ENCODE results near the gene TDRD6. TPM values are rescaled to one million over a fixed set of nuclear protein-coding genes. Genes with fewer than 3 reads are reported as not detected.
A peak's percentile ranks its signal among the peaks of the same experiment; 100 is the strongest.

The TDRD6 gene
- total and polyA plus RNA-seq, 8 donors: 0.48 to 1.5 (median 0.89) TPM; not detected in 5

DNA sequence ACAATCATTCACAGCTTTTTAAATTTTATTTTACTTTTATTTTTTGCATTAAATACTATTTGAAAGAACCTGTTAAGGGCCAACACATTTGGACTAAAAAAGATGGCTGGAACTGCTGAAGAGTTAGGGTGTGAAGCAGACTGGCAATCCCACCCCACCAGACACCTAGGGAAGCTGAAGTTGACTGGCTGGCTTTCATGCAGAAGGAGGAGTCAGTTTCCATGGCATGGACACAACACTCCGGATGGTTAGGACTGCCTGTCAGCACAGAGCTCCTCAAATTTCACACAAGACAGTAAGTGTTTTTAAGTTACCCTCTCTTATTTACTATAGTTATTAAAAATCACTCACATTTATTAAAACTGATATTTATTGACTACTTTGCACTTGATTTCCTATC is 59.0 kb downstream of the TDRD6 start, which contains the start of gene ANKRD66:
Gene ANKRD66, plus strand, starts transcription at position 238 of the 400 bp plus-strand sequence. CDS start 5,016 bp downstream, outside the sequence.
- no peak within 1 kb of the TSS for H3K4me3 ChIP-seq
- no peaks in the 10 kb centered on the region for H3K36me3 ChIP-seq
- WGBS, 5 donors: 52 to 84% (median 67%) methylated on average over 1 of the region's 1 CpG
- no peaks in the 10 kb centered on the region for H3K9me3 ChIP-seq
- intact Hi-C loops (cut with DNase I; ENCODE audit: low total_unique reads): no loop called here
- H3K4me1 ChIP-seq: no peaks in the 10 kb centered on the region
- no peaks in the 10 kb centered on the region for H3K27me3 ChIP-seq
- peak in 1 of 2 donors; percentile 14 for DNase-seq
- no peak for TF ChIP-seq EP300 (IDR thresholded peaks at IDR 0.05)
- TF ChIP-seq, protein P1, sequence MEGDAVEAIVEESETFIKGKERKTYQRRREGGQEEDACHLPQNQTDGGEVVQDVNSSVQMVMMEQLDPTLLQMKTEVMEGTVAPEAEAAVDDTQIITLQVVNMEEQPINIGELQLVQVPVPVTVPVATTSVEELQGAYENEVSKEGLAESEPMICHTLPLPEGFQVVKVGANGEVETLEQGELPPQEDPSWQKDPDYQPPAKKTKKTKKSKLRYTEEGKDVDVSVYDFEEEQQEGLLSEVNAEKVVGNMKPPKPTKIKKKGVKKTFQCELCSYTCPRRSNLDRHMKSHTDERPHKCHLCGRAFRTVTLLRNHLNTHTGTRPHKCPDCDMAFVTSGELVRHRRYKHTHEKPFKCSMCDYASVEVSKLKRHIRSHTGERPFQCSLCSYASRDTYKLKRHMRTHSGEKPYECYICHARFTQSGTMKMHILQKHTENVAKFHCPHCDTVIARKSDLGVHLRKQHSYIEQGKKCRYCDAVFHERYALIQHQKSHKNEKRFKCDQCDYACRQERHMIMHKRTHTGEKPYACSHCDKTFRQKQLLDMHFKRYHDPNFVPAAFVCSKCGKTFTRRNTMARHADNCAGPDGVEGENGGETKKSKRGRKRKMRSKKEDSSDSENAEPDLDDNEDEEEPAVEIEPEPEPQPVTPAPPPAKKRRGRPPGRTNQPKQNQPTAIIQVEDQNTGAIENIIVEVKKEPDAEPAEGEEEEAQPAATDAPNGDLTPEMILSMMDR (IDR thresholded peaks at IDR 0.05): no peak
- no peak for TF ChIP-seq POLR2AphosphoS5 (IDR thresholded peaks at IDR 0.05)
- TF ChIP-seq POLR2A (IDR thresholded peaks at IDR 0.05): no peak
- H3K27ac ChIP-seq: no peak within 1 kb of the TSS

DNA sequence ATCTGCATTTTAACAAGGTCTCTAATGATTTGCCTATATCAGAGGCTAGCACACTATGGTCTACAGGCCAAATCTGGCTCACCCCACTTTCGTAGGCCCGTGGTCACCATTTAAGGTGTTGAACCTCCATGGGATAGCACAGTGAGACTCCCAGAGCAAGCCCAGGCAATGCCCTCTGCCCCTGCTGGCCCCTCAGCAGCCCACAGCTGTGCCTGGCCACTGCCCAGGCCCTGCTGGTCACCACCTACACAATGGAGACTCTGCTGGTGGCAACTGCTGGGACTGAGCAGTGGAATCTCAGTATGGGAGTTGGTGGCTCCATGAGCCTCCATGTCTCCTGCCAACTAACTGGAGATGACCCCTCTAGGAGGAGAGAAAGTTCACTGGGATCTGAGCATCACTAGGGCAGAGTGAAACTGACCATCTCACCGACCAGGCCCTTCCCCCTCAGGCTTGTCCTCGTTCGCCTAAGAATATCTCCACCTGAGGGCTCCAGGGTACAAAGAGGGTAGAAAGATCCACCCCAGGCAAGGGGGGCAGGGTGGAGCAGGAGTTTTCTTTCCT is 61.3 kb downstream of the TDRD6 start:
- Histone ChIP-seq H3K4me1 (no peaks in the 10 kb centered on the region), H3K36me3 (no peaks in the 10 kb centered on the region), H3K9me3 (no peaks in the 10 kb centered on the region), H3K27ac (no peak overlapping the region), H3K4me3 (no peak overlapping the region), H3K27me3 (no peaks in the 10 kb centered on the region)
- DNase-seq: no peak
- intact Hi-C loops (cut with DNase I; ENCODE audit: low total_unique reads): no loop called here
- TF ChIP-seq, protein P1 (IDR thresholded peaks at IDR 0.05): no peak
- TF ChIP-seq EP300 (IDR thresholded peaks at IDR 0.05): no peak
- TF ChIP-seq POLR2A (IDR thresholded peaks at IDR 0.05): no peak
- no peak for TF ChIP-seq POLR2AphosphoS5 (IDR thresholded peaks at IDR 0.05)
- 90 to 97% (median 92%) methylated on average over 5 of the region's 5 CpGs for WGBS, 5 donors

DNA sequence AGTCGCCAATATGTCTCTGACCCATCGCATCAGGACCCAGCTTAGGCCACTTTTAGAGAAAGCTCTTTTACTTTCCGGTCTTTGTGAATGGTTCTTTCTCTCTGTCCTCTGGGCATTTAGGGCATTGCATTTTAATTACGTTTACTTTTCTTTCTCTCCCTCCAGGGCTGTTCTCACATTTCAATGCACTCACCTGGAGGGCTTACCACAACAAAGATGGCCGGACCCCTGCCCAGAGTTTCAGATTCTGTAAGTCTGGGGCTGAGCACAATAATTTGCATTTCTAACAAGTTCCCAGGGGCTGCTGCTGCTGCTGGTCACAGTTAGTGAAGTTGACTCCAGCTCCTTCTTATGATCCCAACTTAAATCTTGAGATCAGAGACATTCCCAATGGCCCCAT is 62.0 kb downstream of the TDRD6 start:
- no peak overlapping the region for H3K4me3 ChIP-seq
- DNase-seq: no peak
- no peaks in the 10 kb centered on the region for H3K27me3 ChIP-seq
- intact Hi-C loops (cut with DNase I; ENCODE audit: low total_unique reads): no loop called here
- H3K9me3 ChIP-seq: no peaks in the 10 kb centered on the region
- no peaks in the 10 kb centered on the region for H3K36me3 ChIP-seq
- 72 to 76% (median 74%) methylated on average over 5 of the region's 5 CpGs for WGBS, 5 donors
- no peak overlapping the region for H3K27ac ChIP-seq
- no peaks in the 10 kb centered on the region for H3K4me1 ChIP-seq
- TF ChIP-seq EP300 (IDR thresholded peaks at IDR 0.05) (no peak), POLR2AphosphoS5 (IDR thresholded peaks at IDR 0.05) (no peak), POLR2A (IDR thresholded peaks at IDR 0.05) (no peak)
- TF ChIP-seq, protein P1 (IDR thresholded peaks at IDR 0.05): no peak

DNA sequence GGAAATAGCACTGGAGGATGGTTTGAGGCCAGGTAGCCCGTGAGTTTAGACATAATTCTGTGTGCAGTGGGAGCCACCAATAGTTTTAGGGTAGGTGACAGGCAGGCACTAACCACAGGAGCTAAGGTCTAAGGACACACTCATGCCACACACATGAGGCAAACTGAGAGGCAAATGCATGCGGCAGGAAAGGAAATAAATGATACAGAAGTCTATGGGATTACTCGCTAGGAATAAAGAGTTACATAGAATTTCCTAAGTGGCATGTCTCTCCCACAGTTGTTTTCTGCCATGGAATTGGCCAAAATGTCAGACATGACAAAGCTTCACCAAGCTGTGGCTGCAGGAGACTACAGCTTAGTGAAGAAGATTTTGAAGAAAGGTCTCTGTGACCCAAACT is 64.0 kb downstream of the TDRD6 start:
- Histone ChIP-seq H3K4me1 (no peaks in the 10 kb centered on the region), H3K27me3 (no peaks in the 10 kb centered on the region), H3K36me3 (no peaks in the 10 kb centered on the region), H3K4me3 (no peak overlapping the region), H3K27ac (no peak overlapping the region), H3K9me3 (no peaks in the 10 kb centered on the region)
- intact Hi-C loops (cut with DNase I; ENCODE audit: low total_unique reads): no loop called here
- 56 to 88% (median 84%) methylated on average over 3 of the region's 3 CpGs for WGBS, 5 donors
- DNase-seq: no peak
- TF ChIP-seq POLR2AphosphoS5 (IDR thresholded peaks at IDR 0.05): no peak
- TF ChIP-seq EP300 (IDR thresholded peaks at IDR 0.05): no peak
- TF ChIP-seq POLR2A (IDR thresholded peaks at IDR 0.05): no peak
- TF ChIP-seq, protein P1 (IDR thresholded peaks at IDR 0.05): no peak

Other genes starting within 250 kb of the TDRD6 start
- gene RCAN2, start 196.4 kb upstream of the TDRD6 start, total RNA-seq: 10 to 100 TPM in 4 of 5 donors, 1 to 10 TPM in 1; 7.2 to 69.2 (median 19.1) TPM
- gene RCAN2, start 196.4 kb upstream of the TDRD6 start, polyA plus RNA-seq: 10 to 100 TPM; 14.1 to 42.0 (median 23.8) TPM
- gene CYP39A1, start 35.1 kb upstream of the TDRD6 start, total RNA-seq: 10 to 100 TPM in 1 of 5 donors, 1 to 10 TPM in 3, not detected in 1; 1.8 to 11.6 (median 7.9) TPM
- gene CYP39A1, start 35.1 kb upstream of the TDRD6 start, polyA plus RNA-seq: 1 to 10 TPM; 4.7 to 8.2 (median 5.9) TPM
- gene SLC25A27, start 34.9 kb upstream of the TDRD6 start, total RNA-seq: 10 to 100 TPM in 4 of 5 donors, 1 to 10 TPM in 1; 6.7 to 55.8 (median 46.1) TPM
- 10 to 100 TPM in 1 of 3 donors, 1 to 10 TPM in 2; 1.6 to 35.3 (median 4.6) TPM for gene SLC25A27, start 34.9 kb upstream of the TDRD6 start, polyA plus RNA-seq
- gene PLA2G7, start 47.5 kb downstream of the TDRD6 start, total RNA-seq: 1 to 10 TPM in 3 of 5 donors, not detected in 2; 1.3 to 9.3 (median 2.4) TPM
- gene PLA2G7, start 47.5 kb downstream of the TDRD6 start, polyA plus RNA-seq: 1 to 10 TPM in 2 of 3 donors, under 1 TPM in 1; 0.61 to 1.1 (median 1.1) TPM
- gene ANKRD66, start 59.0 kb downstream of the TDRD6 start, total RNA-seq: 10 to 100 TPM in 1 of 5 donors, under 1 TPM in 1, not detected in 3; 0.73 to 20.5 TPM
- not detected for gene ANKRD66, start 59.0 kb downstream of the TDRD6 start, polyA plus RNA-seq
- 10 to 100 TPM in 1 of 5 donors, 1 to 10 TPM in 1, under 1 TPM in 1, not detected in 2; 0.43 to 15.6 (median 9.8) TPM for gene MEP1A, start 105.5 kb downstream of the TDRD6 start, total RNA-seq
- gene MEP1A, start 105.5 kb downstream of the TDRD6 start, polyA plus RNA-seq: not detected
- gene ADGRF5, start 234.1 kb downstream of the TDRD6 start, total RNA-seq: 10 to 100 TPM in 3 of 5 donors, 1 to 10 TPM in 1, under 1 TPM in 1; 0.29 to 34.0 (median 18.7) TPM
- 1 to 10 TPM; 1.5 to 2.8 (median 2.4) TPM for gene ADGRF5, start 234.1 kb downstream of the TDRD6 start, polyA plus RNA-seq